Measurements from ENCODE around the gene SLC6A3. TPM values are rescaled to one million over a fixed set of nuclear protein-coding genes. Genes with fewer than 3 reads are reported as not detected.
"Not testable (repeated sequence)": the region's sequence is repeated elsewhere in the genome, so short reads cannot be mapped to it uniquely, and the experiment has no call there.

Gene SLC6A3
- total RNA-seq, 1 donor from 2014 or later = not detected

DNA sequence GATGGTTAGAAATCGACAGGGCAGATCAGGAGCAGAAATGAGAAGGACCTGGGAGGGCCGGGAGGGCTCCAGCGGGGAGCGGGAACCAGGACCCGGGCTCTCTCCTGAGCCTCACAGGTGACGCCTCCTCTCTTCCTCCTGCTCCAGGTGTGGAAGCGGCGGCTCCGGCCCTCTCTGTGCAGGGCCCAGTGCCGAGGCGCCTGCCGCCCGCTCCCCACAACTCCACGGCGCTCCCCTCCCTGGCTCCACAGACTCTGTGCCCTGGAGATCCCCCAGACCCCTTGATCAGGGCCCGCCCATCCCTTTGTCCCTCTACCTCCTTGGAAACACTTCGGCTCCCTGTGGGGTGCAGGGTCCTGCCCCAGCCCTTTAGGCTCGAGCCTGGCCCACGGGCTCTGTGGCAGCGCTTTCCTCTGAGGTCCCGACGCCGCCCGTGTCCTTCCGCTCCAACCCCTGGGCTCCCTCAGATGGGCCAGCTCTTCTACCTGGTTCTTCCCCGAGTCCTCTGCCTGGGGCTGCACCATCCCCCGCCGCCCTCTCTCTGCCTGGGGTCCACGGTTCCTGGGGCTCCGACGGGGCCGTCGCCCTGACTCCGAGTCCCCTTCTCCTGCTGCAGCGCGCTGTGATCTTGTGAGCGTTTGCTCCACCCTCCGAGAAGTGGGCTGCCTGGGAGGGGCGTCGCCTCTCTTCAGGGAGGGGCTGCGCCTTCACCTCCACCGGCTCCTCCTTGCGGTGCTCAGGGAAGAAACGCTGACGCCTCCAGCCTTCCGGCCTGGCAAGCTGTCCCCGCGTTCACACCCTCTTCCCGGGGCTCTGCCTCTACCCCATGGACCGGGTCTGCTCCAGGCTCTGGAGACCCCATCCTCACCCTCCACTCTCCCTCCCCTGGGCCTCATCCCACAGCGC lies 22.4 kb upstream of the SLC6A3 start:
- ATAC-seq (no peak), DNase-seq (ENCODE audit: missing footprints) (peak; percentile 53)
- intact Hi-C loops (cut with DNase I) = no loop called here

DNA sequence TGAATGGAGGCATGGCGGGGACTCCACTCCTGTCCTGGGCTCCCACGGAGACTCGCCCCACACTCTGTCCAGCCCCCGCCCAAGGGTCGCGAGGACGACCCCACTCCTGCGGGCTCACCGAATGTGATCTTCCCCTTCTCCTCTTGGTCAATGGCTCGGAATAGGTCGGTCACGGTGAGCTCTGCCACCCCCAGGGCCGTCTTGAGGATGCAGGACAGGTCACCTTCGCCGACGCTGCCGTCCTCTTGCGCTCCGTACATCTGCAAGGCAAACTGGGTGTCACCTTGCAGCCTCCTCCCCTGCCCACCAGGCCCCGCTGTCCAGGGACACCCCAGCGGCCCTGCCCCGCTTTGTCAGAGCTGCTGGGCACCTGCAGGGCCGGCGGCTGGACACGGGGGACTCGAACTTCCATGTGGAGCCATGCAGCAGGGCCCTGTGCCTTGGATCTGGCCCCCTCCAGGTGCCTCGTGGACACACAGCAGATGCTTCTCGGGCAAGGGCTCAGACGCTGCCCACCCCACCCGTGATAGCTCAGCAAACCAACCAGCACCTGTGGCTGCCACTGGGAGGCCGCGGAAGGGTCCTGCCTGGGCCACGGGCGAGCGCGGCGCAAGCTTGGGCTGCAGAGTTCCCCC lies 21.5 kb upstream of the SLC6A3 start:
- peak; percentile 51 for DNase-seq (ENCODE audit: missing footprints)
- intact Hi-C loops (cut with DNase I) = no loop called here
- ATAC-seq = no peak

DNA sequence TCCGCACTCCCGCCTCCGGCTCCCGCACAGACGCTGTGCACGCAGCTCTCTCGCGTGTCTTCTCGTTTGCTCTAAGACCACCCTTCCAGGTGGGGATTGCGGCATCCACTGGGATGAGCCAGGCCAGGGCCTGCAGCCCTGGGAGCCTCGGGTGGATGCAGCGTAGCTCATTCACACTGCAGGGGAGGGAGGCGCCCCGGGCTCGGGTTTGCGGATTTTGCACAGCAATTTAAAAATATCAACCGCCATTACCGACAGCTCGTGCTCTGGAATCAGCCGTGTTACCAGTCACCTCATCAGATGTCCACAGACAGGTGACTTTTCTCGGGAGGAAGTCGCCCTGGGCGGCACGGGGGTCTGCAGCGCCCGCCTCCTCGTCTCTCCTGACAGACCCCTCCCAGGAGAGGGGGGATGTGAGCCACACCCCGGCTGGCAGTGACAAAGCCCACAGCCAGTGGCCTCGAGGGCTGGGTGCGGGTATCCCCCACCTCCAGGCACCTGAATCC lies 20.8 kb upstream of the SLC6A3 start:
- ATAC-seq = no peak
- intact Hi-C loops (cut with DNase I) = no loop called here
- DNase-seq (ENCODE audit: missing footprints) = peak; percentile 48

- DNase-seq (ENCODE audit: missing footprints) (no peak), ATAC-seq (no peak)
- intact Hi-C loops (cut with DNase I) = no loop called here
Measured at GRCh38 chr5:1465117-1465516, 19.9 kb upstream of the SLC6A3 start.

GRCh38 chr5:1464511-1464910 lies 19.3 kb upstream of the SLC6A3 start:
- DNase-seq (ENCODE audit: missing footprints) (peak; percentile 27), ATAC-seq (no peak)
- intact Hi-C loops (cut with DNase I) = no loop called here

GRCh38 chr5:1464096-1464446 lies 18.8 kb upstream of the SLC6A3 start:
- DNase-seq (ENCODE audit: missing footprints) = peak; percentile 43
- intact Hi-C loops (cut with DNase I) = no loop called here
- no peak for ATAC-seq

- intact Hi-C loops (cut with DNase I) = no loop called here
- ATAC-seq = no peak
- DNase-seq (ENCODE audit: missing footprints) = peak; percentile 26
Measured at GRCh38 chr5:1463326-1464095, 18.3 kb upstream of the SLC6A3 start.

DNA sequence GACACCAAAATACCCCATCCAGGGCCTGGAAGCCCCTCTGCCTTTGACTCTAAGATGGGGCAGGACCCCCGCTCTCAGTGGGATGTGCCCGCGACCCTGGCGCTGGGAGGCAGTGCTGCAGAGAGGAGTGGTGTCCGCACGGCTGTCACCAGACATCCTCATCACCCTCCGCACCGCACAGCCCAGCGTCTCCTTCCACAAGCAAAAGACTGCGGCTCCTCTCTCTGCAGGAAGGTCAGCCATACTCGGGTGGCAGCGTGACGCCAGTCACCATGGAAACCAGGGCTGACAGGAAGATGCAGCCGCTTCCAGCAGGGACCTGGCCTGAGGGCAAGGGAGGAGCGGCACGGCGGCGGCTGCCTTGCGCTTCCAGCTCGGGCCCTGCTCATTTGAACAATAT lies 17.1 kb upstream of the SLC6A3 start:
- DNase-seq (ENCODE audit: missing footprints) = peak; percentile 60

GRCh38 chr5:1461396-1461795 lies 16.2 kb upstream of the SLC6A3 start:
- intact Hi-C loops (cut with DNase I) = no loop called here
- peak; percentile 15 for DNase-seq (ENCODE audit: missing footprints)
- ATAC-seq = no peak

More for the DNA sequence above, 17.1 kb upstream of the SLC6A3 start:
- ATAC-seq = no peak
- intact Hi-C loops (cut with DNase I) = no loop called here

- ATAC-seq (no peak), DNase-seq (ENCODE audit: missing footprints) (peak; percentile 45)
- intact Hi-C loops (cut with DNase I) = no loop called here
Measured at GRCh38 chr5:1460054-1460682, 14.9 kb upstream of the SLC6A3 start.

- ATAC-seq; intact Hi-C loops (cut with DNase I); DNase-seq (ENCODE audit: missing footprints): not testable (repeated sequence)
Measured at GRCh38 chr5:1459435-1459834, 14.2 kb upstream of the SLC6A3 start.

DNA sequence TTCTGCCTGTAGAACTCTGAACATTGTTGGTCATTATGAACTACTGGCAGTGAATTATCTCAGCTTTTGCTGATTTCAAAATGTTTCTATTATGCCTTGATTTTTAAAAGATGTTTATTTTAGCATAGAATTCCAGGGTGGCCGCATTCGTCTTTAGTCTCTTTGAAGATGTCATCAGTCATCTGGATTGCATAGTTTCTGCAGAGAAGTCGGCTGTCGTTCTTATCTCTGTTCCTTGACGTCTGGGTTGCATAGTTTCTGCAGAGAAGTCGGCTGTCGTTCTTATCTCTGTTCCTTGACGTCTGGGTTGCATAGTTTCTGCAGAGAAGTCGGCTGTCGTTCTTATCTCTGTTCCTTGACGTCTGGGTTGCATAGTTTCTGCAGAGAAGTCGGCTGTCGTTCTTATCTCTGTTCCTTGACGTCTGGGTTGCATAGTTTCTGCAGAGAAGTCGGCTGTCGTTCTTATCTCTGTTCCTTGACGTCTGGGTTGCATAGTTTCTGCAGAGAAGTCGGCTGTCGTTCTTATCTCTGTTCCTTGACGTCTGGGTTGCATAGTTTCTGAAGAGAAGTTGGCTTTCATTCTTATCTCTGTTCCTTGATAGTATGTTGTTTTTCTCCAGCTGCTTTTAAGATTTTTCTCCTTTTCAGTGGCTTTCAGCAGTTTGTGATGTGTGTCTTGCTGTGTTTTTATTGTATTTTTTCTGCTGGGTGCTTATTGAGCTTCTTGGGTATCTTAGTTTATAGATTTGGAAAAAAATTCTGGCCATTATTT lies 11.1 kb upstream of the SLC6A3 start:
- DNase-seq (ENCODE audit: missing footprints); intact Hi-C loops (cut with DNase I); ATAC-seq: not testable (repeated sequence)

- intact Hi-C loops (cut with DNase I) = no loop called here
- ATAC-seq = no peak
Measured at GRCh38 chr5:1453613-1454012, 8.4 kb upstream of the SLC6A3 start.

GRCh38 chr5:1449081-1449630 lies 3.9 kb upstream of the SLC6A3 start:
- intact Hi-C loops (cut with DNase I) = no loop called here
- no peak for DNase-seq (ENCODE audit: missing footprints)

More at GRCh38 chr5:1453613-1454012, 8.4 kb upstream of the SLC6A3 start:
- DNase-seq (ENCODE audit: missing footprints) = no peak

GRCh38 chr5:1448511-1449011 lies 3.3 kb upstream of the SLC6A3 start:
- intact Hi-C loops (cut with DNase I) = no loop called here
- peak; percentile 60 for DNase-seq (ENCODE audit: missing footprints)

More at GRCh38 chr5:1449081-1449630, 3.9 kb upstream of the SLC6A3 start:
- ATAC-seq = no peak

GRCh38 chr5:1447671-1448361 lies 2.6 kb upstream of the SLC6A3 start:
- DNase-seq (ENCODE audit: missing footprints) = no peak
- intact Hi-C loops (cut with DNase I) = no loop called here
- no peak for ATAC-seq

More at GRCh38 chr5:1448511-1449011, 3.3 kb upstream of the SLC6A3 start:
- no peak for ATAC-seq
